HG02623 (cell line): Measurements from ENCODE around the gene CHAC1.

Experiments
- ATAC-seq: cut with Tn5 transposase; IDR thresholded peaks from one replicate; pipeline ENCODE4 v1.9.1; 2021; ENCODE audit warnings: moderate library complexity; ENCODE audit not compliant: unreplicated experiment

Gene CHAC1

DNA sequence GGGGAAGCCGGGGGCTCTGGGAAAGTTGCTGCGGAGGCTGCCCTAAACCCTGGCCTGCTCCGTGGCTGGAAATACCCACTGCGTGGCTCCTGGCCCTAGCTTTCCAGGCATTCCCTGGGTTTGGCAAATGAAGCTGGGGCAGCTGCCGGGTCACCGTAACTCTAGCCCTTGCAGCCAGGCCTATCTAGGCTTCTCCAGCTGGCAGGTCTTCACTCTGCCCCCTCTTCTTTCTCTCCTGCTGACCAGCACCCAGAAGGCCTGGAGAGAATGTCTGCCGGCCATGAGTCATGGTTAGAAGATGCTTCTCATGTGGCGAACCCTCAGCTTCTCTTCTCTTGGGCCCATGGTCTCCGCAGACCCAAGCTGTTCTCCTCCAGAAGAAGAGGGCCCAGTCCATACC lies 29.7 kb upstream of the CHAC1 start:
- no peak for ATAC-seq

DNA sequence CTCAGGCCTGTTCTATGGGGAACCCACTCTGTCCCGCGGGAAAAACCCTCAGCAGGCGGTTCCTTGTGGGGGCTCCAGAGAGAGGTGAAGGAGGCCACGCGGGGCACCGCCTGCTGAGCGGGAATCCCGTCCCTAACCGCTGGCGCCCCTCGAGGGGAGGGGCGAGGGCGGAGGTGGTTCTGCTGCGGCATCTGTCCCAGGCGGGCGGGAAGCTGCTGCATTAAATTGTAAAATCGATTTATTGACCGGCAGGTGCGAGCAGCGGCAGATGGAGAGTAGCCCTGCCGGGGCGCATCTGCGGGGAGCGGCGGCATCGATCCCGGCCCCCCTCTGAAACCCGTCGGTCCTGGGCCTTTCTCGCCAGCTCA lies 27.8 kb upstream of the CHAC1 start:
- no peak for ATAC-seq

DNA sequence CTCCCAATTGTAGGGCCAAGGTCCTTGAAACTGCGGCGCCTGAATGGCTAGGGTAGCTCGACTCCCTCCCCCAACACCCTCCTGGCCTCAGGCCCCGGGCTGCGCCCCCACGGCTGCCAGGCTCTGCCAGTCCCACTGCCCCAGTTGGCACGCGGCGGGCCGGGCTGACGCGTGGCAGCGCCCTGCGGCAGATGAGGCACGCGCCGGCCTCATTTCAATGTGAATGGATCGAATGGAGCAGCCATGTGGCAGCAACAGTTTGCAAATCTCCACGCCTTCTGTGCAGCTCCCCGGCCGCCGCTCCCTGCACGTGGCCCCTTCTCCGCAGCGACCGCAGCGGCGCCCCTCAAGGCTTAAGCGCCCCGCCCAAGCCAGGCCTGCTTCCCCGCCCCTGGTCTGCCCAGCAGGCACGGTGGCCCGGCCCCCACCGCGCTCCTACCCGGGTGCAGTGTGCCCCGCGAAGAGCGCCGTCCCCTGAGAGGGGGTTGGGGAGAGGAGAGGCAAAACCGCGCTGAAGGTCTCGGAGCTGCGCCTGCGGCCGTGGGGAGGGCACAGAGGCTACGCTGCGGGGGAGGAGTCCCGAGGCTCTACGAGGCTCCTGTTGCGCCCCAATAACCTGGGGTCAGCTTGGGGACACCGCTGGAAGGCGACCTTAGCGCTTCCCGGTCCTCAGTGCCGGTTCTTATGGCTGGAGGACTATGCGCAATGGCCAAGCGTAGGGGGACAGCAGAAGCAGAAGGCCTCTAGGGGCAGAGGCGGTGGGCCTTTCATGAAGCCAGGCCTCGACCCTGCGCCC lies 27.2 kb upstream of the CHAC1 start:
- no peak for ATAC-seq

DNA sequence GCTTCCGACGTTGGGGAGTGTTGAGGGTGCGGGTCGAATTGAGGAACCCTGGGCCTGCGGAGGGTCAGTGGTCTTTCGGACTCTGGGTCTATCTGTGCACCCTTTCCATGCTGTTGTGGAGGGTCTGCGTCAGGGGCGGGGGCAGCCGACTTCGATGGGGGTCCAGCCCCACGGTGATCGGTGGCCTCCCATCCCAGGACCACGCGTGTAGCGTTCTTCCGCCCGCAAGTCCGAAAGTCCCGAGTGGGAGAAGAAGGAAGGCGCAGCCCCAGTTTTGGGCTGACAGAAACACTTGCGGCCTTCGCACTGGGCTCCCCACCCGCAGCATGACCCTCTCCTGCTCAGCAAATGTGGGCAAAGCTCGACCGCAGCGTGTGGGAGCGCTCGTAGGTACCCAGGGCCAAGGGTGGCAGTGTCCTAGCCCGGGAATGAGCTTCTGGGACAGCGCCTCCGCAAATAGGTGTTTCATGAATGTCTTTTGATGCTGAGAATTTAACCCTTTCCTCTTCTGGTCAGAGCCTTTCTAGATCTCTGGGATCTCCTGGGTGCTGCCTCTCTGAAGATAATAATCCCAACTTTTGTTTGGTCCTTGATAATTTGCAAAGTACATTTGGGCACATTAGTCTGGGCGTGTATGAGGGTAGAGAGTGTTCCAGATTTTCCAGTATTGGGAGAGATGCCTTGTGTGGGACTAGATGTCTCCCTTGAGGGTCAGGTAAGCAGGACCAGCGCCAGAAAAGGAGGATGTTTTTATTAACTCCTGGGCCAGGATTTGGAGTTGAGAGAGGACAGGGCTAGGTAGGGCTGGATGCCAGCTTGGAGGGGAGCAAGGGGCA lies 26.4 kb upstream of the CHAC1 start:
- ATAC-seq, result no peak

DNA sequence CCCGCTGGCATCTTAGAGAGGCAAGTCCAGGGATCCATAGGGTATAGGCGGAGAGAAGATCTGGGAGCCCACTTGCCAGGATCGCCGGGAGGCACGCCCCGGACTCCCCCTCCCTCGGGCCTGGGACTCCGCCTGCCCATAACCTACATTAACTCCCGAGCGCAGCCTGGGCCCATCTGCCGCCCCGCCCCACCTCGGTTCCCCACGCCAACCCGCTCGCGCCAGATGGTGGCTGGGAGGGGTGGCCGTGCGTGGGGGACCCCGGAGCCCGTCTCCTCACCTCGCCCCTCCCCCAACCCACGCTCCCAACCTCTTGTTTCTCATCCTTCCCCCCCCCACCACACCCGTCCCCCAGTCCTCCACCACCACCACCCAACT lies 25.8 kb upstream of the CHAC1 start:
- no peak for ATAC-seq

DNA sequence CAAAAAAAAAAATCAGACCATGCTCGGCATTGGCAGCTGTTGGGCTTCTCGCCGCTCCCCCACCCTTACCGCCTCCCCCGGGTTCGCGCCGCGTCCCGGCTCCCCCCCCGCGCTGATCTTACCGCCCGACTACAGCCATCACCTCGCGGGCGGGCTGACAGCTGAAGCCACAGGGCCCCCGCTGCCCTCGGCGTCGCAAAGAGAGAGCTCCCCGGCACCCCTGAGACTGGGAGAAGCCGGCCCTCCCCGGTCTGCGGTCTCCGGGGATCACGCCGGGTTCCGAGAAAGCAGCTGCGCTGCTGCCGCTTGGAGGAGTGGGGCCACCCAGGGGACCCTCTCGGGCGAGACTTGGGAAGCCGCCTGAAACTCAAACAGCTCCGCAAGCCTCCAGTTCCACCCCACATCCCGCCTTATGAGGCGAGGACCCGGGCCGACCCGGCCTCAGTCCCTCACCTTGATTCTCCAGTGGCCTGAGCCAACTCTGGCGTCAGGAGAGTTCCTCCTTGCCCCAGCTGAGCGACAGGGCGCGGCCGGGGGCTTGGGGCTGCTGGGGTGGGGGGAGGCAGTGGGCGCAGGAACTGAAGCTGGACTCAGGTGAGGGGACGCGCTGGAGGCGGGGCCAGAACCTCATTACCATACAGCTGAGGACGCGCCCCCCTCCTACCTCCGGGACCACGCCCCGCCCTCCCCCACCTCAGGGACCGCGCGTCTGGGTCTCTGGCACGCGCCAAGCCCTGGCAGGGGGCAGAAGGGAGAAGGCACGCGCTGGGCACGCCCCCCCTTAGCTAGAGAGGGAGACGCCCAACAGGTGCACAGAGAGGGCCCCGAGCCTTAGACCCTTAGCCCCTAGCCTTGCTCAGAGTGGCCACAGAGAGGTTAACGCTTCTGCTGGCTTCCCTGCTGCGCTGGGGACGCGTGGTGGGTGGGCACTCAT lies 25.1 kb upstream of the CHAC1 start:
- ATAC-seq, result no peak

DNA sequence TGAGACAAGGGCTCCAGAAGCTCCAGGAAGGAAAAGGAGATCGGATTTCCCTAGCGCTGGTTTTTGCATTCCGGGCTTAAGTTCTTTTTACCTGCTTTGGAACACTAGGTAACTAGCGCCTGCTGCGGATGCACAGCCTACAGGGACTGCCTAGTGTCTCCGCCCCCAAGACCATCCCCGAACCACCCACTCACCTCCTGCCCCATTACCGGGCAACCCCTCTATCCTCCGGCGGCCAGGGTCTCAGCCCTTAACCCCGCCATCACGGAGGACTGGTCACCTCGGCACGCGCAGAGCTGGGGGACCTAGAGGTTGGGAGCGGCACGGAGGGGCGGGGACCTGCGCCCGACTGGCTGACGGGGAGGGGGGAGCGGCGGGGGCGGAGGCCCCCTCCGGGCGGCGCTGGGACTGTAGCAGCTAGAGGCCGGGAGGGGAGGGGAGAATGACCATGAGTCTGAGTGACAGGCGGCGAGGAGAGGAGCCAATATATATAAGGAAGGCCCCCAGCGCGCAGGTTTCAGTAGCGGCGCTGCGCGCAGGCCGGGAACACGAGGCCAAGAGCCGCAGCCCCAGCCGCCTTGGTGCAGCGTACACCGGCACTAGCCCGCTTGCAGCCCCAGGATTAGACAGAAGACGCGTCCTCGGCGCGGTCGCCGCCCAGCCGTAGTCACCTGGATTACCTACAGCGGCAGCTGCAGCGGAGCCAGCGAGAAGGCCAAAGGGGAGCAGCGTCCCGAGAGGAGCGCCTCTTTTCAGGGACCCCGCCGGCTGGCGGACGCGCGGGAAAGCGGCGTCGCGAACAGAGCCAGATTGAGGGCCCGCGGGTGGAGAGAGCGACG lies 24.2 kb upstream of the CHAC1 start, which contains the start of gene DLL4:
DLL4 (plus strand) TSS at position 520 of the 839 bp plus-strand sequence. CDS start 329 bp downstream, outside the sequence.
- no peak for ATAC-seq

DNA sequence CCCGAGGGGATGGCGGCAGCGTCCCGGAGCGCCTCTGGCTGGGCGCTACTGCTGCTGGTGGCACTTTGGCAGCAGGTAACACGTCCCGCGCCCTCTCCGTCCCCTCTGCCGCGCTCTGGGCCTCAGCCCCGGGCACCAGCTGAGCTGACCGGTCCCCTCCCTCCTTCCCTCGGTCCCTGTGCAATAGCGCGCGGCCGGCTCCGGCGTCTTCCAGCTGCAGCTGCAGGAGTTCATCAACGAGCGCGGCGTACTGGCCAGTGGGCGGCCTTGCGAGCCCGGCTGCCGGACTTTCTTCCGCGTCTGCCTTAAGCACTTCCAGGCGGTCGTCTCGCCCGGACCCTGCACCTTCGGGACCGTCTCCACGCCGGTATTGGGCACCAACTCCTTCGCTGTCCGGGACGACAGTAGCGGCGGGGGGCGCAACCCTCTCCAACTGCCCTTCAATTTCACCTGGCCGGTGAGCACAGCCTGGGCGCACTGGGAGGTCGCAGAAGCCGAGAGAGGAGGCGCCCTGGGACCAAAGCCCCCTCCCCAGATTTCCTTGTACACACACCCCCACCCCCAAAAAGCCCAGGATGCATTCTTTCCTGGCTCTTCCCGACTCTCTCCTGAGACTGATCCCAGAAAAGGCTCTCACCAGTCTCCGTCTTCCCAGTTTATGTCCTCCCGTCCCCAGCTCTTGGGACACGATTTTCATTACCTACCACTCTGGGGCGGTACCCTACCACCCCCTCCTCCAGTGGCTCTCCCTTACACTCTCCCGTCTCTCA lies 23.4 kb upstream of the CHAC1 start:
- ATAC-seq, result no peak

DNA sequence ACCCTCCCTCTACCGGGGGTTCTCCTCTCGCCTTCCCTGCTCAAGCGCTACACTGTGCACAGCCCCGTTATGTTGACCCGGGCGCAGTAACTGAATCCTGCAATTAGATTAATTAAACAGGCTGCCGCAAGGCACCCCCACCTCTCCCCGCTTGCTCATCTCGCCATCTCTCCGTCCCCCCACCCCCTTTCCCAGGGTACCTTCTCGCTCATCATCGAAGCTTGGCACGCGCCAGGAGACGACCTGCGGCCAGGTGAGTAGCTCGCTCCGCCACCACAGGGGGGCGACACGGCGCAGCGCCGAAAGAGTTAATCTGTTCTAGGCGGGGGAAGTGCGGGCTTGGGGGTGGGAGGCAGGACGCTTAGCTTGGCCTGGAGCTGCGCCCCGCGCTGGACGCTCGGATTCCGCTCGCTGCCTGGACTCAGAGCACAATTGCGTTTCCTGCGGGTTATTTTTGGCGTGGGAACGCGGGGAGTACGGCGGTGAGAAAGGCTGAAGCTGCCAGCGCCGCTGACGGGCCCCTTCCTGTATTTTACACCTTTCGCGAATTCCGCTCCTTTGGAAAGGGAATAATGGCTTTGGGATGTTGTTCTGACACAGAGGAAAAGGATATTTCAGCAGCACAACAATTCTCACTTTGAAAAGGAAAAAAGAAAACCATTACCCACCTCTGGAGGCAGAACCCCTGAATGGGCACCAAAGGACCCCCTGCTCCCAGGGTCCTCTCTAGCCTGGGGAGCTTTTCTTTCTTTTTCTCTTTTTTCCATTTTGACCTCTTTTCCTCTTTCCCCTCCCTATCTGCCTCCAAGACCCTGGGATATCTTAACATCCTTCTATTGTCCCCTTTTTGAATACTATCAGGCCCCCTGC lies 22.6 kb upstream of the CHAC1 start:
- ATAC-seq, result no peak

DNA sequence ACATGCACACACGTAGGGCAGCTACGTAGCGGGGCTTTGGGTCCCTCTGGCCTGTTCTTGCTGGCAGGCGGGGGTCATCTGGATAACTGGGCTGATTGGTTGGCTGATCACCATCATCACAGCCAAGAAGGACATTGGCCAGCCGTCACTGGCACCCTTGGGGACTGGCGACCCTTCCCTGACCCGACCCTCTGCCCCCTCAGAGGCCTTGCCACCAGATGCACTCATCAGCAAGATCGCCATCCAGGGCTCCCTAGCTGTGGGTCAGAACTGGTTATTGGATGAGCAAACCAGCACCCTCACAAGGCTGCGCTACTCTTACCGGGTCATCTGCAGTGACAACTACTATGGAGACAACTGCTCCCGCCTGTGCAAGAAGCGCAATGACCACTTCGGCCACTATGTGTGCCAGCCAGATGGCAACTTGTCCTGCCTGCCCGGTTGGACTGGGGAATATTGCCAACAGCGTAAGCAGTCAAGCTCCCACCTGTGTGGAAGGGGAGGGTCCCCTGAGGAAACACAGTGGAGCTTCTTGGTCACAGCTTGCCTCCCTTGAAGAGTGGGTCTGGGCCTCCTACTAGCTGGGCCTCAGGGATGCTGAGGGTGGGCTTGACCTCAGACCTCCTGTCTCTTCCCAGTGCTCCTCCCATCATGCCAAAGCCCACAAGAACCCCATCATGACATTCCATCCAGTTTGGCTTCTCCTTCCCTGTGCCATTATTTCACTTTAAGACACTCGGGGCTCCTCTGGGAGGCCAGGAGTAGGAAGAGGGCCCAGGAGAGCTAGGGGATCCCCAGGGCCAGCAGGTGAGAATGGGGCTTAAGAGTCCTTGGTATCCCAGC lies 21.8 kb upstream of the CHAC1 start:
- no peak for ATAC-seq

DNA sequence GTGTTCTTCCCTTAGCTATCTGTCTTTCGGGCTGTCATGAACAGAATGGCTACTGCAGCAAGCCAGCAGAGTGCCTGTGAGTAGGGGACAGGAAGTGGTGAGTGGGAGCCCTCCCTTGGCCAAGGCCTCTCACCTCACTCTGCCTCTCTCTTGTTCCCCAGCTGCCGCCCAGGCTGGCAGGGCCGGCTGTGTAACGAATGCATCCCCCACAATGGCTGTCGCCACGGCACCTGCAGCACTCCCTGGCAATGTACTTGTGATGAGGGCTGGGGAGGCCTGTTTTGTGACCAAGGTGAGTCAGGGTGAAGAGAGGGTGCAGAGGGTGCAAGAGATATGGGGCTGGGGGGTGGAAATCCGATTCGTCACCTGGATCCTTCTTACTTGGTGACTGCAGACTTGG lies 21.1 kb upstream of the CHAC1 start:
- ATAC-seq, result no peak

DNA sequence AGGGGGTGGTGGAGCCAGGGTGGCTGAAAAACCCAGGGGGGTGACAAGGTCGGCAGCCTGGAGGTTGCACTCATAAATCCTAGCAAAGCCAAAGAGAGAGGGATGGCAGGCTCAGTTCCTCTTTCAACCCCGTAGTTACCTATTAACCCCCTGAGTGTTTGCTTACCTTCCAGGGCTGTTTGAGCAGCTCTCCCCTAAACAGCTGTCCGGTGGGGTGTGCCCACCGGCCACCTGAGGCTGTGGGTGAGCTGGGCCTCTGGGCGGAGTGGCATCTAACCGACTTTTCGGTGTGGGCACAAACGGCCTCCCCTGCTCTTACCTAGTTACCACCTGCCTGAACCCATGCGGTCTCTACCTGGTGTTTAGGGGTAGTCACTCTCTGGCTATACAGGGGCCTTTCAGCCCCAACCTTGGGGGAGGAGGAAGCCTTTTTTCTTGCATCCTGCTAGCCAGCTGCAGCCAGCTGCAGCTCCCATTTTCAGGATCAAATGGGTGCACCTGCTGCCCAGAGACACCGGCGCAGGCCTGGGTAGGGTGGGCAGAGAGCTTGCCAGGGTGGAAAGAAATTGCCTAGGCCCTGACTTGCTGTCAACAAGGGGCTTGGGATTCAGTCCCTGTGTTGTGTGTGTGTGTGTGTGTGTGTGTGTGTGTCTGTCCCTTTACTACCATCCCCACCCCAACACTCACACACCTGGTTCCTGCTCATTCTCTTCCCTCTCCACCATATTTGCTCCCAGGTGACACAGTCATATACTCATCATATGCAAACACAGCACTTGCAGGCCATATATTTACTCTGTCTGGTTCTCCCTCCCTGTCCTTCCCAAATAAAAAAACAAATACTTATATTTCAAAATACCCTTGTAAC lies 20.4 kb upstream of the CHAC1 start:
- no peak for ATAC-seq

DNA sequence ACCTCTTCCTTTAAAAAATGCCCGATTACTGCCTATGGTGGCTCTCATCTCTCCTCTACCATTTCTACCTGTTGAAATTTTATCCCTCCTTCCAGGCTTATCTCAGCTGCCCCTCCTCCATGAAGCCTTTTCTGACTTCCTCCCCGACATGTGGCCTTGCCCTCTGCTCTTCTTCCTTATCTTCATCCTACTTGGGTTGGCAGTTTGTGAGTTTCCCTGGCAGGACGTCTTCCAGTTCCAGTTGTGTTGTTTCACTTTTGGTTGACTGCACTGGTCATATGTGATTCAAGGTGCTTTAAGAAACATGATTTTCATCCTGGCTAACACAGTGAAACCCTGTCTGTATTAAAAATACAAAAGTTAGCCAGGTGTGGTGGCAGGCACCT lies 19.8 kb upstream of the CHAC1 start:
- no peak for ATAC-seq

DNA sequence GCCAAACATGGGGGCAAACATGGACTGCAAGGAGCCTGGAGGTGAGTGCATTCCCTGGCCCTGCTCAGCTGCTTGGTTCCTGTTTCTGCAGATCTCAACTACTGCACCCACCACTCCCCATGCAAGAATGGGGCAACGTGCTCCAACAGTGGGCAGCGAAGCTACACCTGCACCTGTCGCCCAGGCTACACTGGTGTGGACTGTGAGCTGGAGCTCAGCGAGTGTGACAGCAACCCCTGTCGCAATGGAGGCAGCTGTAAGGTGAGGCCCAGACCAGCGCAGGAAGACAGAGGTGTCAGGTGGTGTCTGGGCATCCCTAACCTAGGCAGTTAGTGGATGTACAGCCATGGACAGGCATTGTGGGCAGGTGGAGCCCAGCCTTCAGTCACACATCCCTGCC lies 18.8 kb upstream of the CHAC1 start:
- no peak for ATAC-seq

DNA sequence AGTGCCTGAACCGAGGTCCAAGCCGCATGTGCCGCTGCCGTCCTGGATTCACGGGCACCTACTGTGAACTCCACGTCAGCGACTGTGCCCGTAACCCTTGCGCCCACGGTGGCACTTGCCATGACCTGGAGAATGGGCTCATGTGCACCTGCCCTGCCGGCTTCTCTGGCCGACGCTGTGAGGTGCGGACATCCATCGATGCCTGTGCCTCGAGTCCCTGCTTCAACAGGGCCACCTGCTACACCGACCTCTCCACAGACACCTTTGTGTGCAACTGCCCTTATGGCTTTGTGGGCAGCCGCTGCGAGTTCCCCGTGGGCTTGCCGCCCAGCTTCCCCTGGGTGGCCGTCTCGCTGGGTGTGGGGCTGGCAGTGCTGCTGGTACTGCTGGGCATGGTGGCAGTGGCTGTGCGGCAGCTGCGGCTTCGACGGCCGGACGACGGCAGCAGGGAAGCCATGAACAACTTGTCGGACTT lies 17.0 kb upstream of the CHAC1 start:
- no peak for ATAC-seq
